Measurements from ENCODE around the gene SNRNP48. TPM values are rescaled to one million over a fixed set of nuclear protein-coding genes. Genes with fewer than 3 reads are reported as not detected.

The SNRNP48 gene
- total RNA-seq, 1 donor from 2014 or later = 14.6 TPM

DNA sequence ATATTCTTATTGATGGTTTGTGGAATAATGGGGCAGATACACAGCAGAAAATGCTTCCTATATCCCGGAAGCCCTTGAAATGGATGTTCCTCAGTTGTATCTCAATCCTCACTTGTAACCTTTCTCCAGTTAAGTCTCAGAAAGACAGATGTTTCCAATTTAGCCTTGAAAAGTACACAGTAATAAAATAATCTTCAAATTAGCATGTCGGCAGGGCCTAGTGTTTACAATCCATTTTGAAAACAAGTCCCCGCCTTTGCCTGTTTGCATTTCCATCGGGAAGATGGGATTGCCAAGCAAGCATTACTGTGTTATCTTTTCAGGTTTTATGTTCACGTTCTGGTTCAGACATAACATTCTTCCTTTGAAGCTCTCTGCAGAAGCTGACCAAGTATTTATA lies 41.5 kb downstream of the SNRNP48 start:
- intact Hi-C loops (cut with DNase I) = no loop called here
- no peak for ATAC-seq
- no peak for DNase-seq (ENCODE audit: low spot score)

DNA sequence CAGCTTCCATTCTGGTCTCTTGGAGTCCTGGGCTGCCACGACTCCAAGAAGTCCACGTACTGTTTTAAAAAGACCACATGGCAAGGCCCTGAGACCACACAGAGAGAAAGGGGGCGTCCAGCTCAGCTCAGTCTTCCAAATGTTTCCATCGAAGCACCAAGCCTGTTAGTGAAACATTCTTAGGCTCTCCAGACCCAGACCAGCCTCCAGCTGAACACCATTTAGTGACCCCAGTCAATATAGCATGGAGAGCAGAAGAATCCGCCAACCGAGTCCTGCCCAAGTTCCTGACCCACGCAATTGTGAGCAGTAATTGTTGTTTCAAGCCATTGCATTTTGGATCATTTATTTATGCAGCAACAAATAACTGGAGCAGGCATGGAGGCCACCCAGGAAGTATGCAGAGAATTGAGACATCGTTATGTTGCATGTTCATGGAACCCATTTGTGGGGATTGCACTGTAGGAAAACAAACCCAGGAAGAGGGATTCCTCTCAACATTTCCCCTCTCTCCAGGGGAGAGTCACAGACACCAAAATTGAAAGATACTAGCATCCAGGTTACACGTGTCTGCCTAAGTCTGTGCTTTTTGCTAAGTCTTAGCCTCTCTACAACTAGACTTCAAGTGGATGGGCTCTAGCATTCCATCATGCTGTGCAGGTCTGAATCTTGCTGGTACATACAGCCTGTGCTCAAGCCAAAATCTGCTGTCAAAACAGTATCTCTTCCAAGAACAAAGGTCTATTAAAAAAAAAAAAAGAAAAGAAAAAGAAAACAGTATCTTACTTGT lies 42.7 kb downstream of the SNRNP48 start:
- no peak for ATAC-seq
- intact Hi-C loops (cut with DNase I) = no loop called here
- DNase-seq (ENCODE audit: low spot score) = no peak

DNA sequence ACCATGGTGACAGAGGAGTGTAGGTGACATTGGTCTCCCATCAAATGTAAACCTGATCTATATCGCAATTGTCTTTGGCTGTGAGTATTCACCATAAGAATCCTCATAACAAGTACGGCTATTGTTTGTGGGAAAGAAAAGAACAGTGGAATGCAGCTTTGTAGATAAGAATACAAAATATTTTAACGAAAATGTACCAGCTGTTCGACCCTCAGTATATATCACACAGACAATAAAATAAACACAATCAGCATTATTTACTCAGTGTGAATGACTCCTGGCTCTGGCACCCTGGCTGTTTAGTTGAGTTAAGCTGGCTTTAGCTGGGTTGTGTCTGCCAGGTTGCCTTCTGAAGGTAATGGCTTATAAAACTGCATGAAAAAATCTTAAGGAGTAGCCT lies 43.4 kb downstream of the SNRNP48 start:
- no peak for ATAC-seq

DNA sequence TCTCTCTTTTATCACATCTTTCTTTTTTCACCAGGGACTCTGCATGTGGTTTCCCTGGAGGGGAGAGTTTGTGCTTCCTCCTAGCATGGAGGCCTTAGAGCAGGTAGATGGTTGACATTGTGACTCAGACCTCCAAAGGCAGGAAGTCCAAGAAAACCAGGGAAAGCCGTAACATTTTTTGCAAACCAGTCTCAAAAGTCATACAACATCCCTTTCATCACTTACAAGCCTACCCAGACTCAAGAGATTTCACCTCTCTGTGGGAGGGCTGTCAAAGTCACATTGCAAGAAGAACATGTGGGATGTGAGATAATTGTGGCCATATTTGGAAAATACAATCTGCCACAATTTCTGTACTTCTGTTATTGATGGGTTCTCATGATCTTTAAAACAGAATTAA lies 46.2 kb downstream of the SNRNP48 start:
- intact Hi-C loops (cut with DNase I) = no loop called here
- DNase-seq (ENCODE audit: low spot score) (no peak), ATAC-seq (no peak)

More for the DNA sequence above, 43.4 kb downstream of the SNRNP48 start:
- DNase-seq (ENCODE audit: low spot score) = no peak
- intact Hi-C loops (cut with DNase I) = no loop called here

DNA sequence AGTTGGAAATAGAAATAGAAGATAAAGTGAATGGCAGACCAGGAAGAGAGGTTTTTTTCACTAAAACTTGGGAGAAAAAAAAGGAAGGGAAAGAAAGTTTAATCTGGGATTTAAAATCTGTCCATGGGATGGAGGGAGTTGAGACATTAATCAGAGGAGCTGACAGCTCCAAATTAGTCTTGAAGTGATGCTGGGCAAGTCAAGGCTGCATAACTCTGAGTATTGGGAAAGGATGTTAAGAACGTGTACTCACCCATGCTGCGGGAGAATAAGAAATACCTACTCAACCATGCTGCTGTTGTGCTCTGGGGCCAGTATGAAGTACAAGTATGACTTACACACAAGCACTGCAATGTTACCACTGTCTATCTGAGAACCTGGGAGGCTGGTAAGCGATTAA lies 47.5 kb downstream of the SNRNP48 start:
- ATAC-seq = no peak
- no peak for DNase-seq (ENCODE audit: low spot score)
- intact Hi-C loops (cut with DNase I) = no loop called here

DNA sequence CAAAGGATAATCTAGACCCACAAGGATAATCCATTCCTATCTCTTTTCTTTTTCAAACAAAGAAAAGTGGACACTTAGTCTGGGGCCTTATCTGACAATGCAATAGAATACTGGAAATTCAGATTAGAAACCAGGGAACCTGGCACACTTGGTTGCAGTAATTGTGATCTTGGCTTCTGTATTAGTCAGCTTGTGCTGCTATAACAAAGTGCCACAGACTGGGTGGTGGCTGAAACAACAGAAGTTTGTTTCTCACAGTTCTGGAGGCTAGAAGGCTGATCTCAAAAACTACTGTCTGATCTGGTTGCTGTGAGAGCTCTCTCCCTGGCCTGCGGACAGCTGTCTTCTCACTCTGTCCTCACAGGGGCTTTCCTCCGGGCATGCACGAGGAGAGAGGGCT lies 49.4 kb downstream of the SNRNP48 start:
- intact Hi-C loops (cut with DNase I) = no loop called here
- DNase-seq (ENCODE audit: low spot score) (no peak), ATAC-seq (no peak)

DNA sequence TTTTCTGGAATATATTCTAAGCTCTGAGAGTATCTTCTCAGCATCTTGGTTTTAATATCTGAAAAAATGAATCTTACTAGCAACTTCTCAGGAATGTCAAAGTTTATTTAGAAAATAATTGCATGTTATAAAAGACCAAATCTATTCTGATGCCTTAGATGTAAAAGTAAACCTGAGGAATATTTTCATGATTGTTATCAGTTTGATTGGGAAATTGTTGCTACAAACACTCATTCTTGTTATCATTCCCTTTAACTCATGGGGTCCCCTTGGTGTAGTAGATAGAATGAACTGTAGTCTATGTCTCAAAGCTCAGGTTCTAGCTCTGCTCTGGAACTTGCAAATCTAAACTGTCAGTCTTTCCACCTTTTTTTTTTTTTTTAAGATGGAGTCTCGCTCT lies 50.0 kb downstream of the SNRNP48 start:
- intact Hi-C loops (cut with DNase I) = no loop called here
- DNase-seq (ENCODE audit: low spot score) (no peak), ATAC-seq (no peak)

DNA sequence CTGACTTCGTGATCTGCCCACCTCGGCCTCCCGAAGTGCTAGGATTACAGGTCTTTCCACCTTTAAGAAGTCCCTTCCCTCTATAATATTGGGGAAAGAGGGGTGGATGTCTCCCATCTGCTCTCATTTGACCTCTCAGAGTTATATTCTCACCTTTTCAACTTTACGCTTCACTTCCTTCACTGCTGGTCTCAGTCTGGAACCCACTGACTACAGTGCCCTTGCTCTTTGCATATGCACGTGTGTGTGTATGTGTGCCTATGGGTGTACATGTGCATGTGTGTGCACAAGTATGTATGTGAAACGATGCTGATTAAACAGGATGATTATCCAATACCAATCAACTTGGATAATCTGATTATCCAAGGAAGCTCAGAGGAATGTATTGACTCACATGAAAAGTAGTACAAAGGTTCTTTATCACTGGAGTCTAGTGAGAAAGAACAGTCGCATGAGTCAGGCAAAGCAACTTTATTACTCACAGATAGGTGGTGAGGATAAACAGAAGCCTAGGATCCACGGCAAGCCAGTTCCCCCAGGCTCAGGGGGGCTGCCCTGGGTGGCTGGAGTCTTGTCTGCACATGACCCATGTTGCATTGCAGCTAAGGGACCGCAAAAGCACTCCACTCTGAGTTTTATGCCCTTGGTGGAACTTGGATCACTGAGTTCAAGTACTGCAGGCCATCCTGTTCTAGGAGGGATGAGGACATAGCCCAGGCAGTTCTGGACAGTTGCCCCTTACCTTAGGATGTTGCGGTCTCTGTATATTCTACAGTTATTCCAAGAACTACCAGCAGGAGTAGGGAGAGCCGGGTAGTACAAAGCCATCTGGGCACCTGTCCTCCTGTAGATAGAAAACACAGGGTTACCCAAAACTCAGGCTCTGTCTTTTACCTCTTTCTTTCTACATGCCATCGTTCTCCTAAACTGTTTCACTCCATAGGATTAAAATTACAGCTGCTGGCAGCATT lies 50.9 kb downstream of the SNRNP48 start:
- no peak for ATAC-seq
- intact Hi-C loops (cut with DNase I) = no loop called here
- no peak for DNase-seq (ENCODE audit: low spot score)

DNA sequence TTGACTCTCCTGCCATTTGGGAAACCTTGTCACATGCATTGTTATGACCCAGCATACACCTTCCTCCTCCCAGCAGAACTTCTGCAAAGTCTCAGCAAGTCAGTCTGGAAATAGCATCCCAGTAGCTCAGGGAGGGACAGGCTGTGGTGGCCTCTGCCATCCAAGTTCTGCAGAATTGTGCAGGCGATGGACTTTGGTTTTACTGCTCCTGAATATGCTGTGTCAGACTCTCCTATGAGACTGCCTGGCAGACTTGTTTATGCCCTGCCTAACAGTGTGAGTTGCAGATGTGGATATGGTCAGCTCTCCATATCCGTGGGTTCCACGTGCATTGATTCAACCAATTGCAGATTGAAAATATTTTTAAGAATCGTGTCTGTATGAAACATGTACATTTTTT lies 52.8 kb downstream of the SNRNP48 start:
- DNase-seq (ENCODE audit: low spot score) (no peak), ATAC-seq (no peak)
- intact Hi-C loops (cut with DNase I) = no loop called here

DNA sequence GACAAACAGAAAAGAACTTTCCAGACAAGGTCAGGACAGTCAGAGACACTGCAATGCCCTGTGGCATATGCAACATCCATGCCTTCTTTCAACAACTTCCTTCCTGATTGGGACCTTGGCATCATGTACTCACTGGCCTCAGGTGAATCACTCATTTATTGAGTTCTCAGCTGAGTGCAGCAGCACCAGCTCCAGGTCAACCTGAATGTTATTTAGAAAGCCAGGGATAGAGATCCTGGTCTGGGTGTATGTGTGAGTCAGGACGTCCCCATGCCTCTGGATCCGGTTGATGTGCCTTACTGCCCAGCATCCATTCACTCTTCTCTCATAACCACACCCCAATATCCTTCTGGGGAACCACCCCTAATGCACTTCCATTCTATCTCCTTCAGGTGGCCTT lies 54.4 kb downstream of the SNRNP48 start:
- DNase-seq (ENCODE audit: low spot score) = no peak
- no peak for ATAC-seq
- intact Hi-C loops (cut with DNase I) = no loop called here

- ATAC-seq = no peak
Measured at GRCh38 chr6:7646394-7646793, 56.4 kb downstream of the SNRNP48 start.

GRCh38 chr6:7647504-7647903 lies 57.5 kb downstream of the SNRNP48 start:
- no peak for ATAC-seq
- DNase-seq (ENCODE audit: low spot score) = no peak
- intact Hi-C loops (cut with DNase I) = no loop called here

More at GRCh38 chr6:7646394-7646793, 56.4 kb downstream of the SNRNP48 start:
- intact Hi-C loops (cut with DNase I) = no loop called here
- DNase-seq (ENCODE audit: low spot score) = no peak

- ATAC-seq (no peak), DNase-seq (ENCODE audit: low spot score) (no peak)
- intact Hi-C loops (cut with DNase I) = no loop called here
Measured at GRCh38 chr6:7649037-7649810, 59.2 kb downstream of the SNRNP48 start.

GRCh38 chr6:7650878-7651277 lies 60.9 kb downstream of the SNRNP48 start:
- ATAC-seq = peak; percentile 32
- intact Hi-C loops (cut with DNase I) = no loop called here
- DNase-seq (ENCODE audit: low spot score) = no peak

- intact Hi-C loops (cut with DNase I) = no loop called here
- no peak for ATAC-seq
- no peak for DNase-seq (ENCODE audit: low spot score)
Measured at GRCh38 chr6:7652957-7653356, 63.0 kb downstream of the SNRNP48 start.

DNA sequence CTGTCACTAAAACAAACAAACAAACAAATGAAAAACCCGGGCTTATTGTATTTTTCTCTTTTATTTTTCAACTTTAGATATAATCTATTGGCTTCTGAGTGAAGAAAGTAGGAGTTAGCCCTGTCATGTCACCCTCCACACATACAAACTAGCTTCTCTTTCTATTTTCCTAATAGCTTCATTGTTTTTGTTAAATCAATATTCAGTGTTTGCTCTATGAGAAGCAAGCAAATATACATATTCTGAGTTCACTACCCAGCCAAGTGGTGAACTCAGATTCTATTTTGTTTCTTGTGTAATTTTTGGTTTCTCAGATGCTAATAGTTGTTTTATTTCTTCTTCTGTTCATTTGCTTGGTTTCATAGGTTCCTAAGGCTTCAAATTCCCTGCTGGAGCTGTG lies 66.4 kb downstream of the SNRNP48 start:
- intact Hi-C loops (cut with DNase I) = no loop called here
- ATAC-seq = no peak
- DNase-seq (ENCODE audit: low spot score) = no peak

DNA sequence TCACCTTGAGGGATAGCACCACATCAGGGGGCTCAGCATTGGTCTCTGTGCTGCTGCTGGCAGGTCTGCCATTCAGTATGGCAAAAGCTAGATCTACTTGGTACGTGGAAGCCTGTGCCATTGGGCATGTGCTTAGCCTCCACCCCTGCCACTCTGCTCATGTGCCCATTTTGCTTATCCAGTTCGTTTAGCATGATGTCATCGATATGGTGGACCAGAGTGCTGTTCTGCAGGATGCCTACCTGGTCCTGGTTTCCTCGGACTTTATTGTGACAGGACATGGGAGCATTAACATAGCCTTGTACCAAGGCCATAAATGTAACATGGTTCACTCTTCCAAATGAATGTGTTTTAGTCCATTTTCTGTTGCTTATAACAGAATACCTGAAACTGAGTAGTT lies 68.5 kb downstream of the SNRNP48 start:
- no peak for ATAC-seq
- DNase-seq (ENCODE audit: low spot score) = no peak
- intact Hi-C loops (cut with DNase I) = no loop called here

- intact Hi-C loops (cut with DNase I) = no loop called here
- ATAC-seq (no peak), DNase-seq (ENCODE audit: low spot score) (no peak)
Measured at GRCh38 chr6:7661364-7661763, 71.4 kb downstream of the SNRNP48 start.

All from sciatic nerve (tissue), 2 donors.